HepG2 (cell line): ENCODE results near the gene KRCC1. TPM values are rescaled to one million over a fixed set of nuclear protein-coding genes. Genes with fewer than 3 reads are reported as not detected.

Experiments used
- ATF1 ChIP-seq: IDR thresholded peaks from 2 replicates; pipeline ENCODE4 v1.6.1; 2016; ENCODE audit warnings: mild to moderate bottlenecking, control low read depth
- EED ChIP-seq: sonication (generic); formaldehyde crosslinking; IDR thresholded peaks from 2 replicates; pipeline ENCODE4 v1.5.0; 2020; ENCODE audit warnings: mild to moderate bottlenecking, missing genetic modification reagents
- FOXP1 ChIP-seq, 2 experiments: fragments of 450-650 bp in 1 of 2; IDR thresholded peaks; 2 replicates each; pipeline ENCODE4 v1.6.1; 2017 to 2018; ENCODE audit warnings: antibody characterized with exemption in 1 of 2
- HMGA1 ChIP-seq: sonication (generic); formaldehyde crosslinking; conservative IDR thresholded peaks from 2 replicates; pipeline ENCODE4 v1.4.0; 2020; ENCODE audit warnings: missing genetic modification reagents
- IRX3 ChIP-seq: sonication (generic); formaldehyde crosslinking; IDR thresholded peaks from 2 replicates; pipeline ENCODE4 v1.8.1; 2023; ENCODE audit warnings: mild to moderate bottlenecking, low read depth, missing genetic modification reagents, borderline replicate concordance
- MAFF ChIP-seq: IDR thresholded peaks from 2 replicates; pipeline ENCODE4 v1.6.1; 2011; ENCODE audit warnings: low read depth, low read length, improper control_type of control experiment
- SNRNP70 ChIP-seq: fragments of 200-400 bp; formaldehyde crosslinking; IDR thresholded peaks from 2 replicates; pipeline ENCODE4 v1.6.1; 2017; ENCODE audit warnings: mild to moderate bottlenecking, low read depth, low read length, moderate library complexity
- TBP ChIP-seq: sonication (generic); formaldehyde crosslinking; IDR thresholded peaks from 2 replicates; pipeline ENCODE4 v1.5.0; 2020; ENCODE audit warnings: missing genetic modification reagents
- TCF7L2 ChIP-seq: IDR thresholded peaks from 2 replicates; pipeline ENCODE4 v1.6.1; 2011; ENCODE audit warnings: mild to moderate bottlenecking, low read depth, low read length, moderate library complexity
- ZNF124 ChIP-seq: sonication (generic); formaldehyde crosslinking; IDR thresholded peaks from 2 replicates; pipeline ENCODE4 v1.4.0; 2020; ENCODE audit warnings: missing genetic modification reagents
- ZNF547 ChIP-seq: sonication (generic); formaldehyde crosslinking; IDR thresholded peaks from 2 replicates; pipeline ENCODE4 v1.5.1; 2020; ENCODE audit warnings: mild to moderate bottlenecking, missing genetic modification reagents
- ZNF652 ChIP-seq: IDR thresholded peaks from 2 replicates; pipeline ENCODE4 v1.6.1; 2016; ENCODE audit warnings: low read depth, borderline replicate concordance
- polyA plus RNA-seq, 8 experiments: library from polyadenylated mRNA; depleted of rRNA in 3 of 8; stranded (reverse) in 7 of 8; unstranded in 1 of 8; fragments of >200 nt; fragmentation: Illumina TruSeq in 4 of 8; extraction: Trizol in 4 of 8; gene quantifications; 2 replicates each; pipeline versions ENCODE4 v1.2.1 to v1.2.3, GENCODE V29; 2011 to 2016; ENCODE audit warnings: low read depth in 4 of 8, missing spikeins in 1 of 8, mixed read lengths in 1 of 8; ENCODE audit not compliant: insufficient read depth in 1 of 8
- total RNA-seq, 5 experiments: library from RNA; depleted of rRNA; stranded (reverse); fragments of >200 nt; fragmentation: Illumina TruSeq; extraction: Trizol; gene quantifications; 2 replicates each; pipeline ENCODE4 v1.2.3, GENCODE V29; 2016; ENCODE audit warnings: low read depth in 1 of 5
- TF ChIP-seq, protein P1 (sequence below): sonication (generic); formaldehyde crosslinking; IDR thresholded peaks from 2 replicates; pipeline ENCODE4 v1.5.1; 2020; ENCODE audit warnings: mild to moderate bottlenecking, missing genetic modification reagents, borderline replicate concordance
- TF ChIP-seq, protein P2 (sequence below): sonication (generic); formaldehyde crosslinking; IDR thresholded peaks from 2 replicates; pipeline ENCODE4 v1.4.0; 2020; ENCODE audit warnings: low read depth, missing genetic modification reagents
- TF ChIP-seq, protein P3 (sequence below): sonication (generic); formaldehyde crosslinking; IDR thresholded peaks from 2 replicates; pipeline ENCODE4 v1.8.0; 2022; ENCODE audit warnings: mild to moderate bottlenecking, missing genetic modification reagents, borderline replicate concordance
- TF ChIP-seq, protein P4 (sequence below): sonication (generic); formaldehyde crosslinking; conservative IDR thresholded peaks from 2 replicates; pipeline ENCODE4 v1.8.0; 2022; ENCODE audit warnings: low read depth, missing genetic modification reagents

Gene KRCC1
- total and polyA plus RNA-seq, 2 of the 13 experiments (the other 11 are each of a cell fraction or from before 2014, with no cell fraction given): 6.5 to 7.7 TPM

DNA sequence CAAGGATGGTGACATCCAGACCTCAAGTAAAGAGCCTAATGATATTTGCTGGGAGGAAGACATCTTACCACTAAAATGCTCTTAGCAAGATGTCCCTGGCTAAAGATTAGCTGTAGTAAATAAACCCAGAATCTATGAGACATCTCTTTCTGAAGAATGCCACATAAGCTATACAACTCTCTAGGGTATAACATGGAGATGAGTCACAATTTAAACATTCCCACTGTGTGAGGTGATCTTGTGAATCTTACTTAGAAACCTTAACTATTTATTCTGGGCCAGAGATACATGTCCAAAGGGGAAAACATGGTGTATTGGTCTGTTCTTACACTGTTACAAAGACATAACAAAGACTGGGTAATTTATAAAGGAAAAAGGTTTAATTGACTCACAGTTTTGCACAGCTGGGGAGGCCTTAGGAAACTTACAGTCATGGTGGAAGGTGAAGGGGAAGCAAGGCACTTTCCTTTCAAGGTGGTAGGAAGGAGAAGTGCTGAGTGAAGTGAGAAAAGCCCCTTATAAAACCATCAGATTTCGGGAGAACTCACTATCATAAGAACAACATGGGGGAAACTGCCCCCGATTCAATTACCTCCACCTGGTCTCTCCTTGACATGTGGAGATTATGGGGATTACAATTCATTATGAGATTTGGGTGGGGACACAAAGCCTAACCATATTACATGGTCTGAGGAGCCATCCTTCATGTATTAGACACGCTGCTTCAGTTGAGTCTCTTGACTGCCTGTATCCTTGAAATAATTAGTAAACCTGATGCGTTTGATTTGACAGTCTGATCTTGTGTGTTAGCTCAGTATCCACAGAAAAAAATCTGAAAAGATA lies 17.1 kb downstream of the KRCC1 start (continued):
- TF ChIP-seq, protein P1, sequence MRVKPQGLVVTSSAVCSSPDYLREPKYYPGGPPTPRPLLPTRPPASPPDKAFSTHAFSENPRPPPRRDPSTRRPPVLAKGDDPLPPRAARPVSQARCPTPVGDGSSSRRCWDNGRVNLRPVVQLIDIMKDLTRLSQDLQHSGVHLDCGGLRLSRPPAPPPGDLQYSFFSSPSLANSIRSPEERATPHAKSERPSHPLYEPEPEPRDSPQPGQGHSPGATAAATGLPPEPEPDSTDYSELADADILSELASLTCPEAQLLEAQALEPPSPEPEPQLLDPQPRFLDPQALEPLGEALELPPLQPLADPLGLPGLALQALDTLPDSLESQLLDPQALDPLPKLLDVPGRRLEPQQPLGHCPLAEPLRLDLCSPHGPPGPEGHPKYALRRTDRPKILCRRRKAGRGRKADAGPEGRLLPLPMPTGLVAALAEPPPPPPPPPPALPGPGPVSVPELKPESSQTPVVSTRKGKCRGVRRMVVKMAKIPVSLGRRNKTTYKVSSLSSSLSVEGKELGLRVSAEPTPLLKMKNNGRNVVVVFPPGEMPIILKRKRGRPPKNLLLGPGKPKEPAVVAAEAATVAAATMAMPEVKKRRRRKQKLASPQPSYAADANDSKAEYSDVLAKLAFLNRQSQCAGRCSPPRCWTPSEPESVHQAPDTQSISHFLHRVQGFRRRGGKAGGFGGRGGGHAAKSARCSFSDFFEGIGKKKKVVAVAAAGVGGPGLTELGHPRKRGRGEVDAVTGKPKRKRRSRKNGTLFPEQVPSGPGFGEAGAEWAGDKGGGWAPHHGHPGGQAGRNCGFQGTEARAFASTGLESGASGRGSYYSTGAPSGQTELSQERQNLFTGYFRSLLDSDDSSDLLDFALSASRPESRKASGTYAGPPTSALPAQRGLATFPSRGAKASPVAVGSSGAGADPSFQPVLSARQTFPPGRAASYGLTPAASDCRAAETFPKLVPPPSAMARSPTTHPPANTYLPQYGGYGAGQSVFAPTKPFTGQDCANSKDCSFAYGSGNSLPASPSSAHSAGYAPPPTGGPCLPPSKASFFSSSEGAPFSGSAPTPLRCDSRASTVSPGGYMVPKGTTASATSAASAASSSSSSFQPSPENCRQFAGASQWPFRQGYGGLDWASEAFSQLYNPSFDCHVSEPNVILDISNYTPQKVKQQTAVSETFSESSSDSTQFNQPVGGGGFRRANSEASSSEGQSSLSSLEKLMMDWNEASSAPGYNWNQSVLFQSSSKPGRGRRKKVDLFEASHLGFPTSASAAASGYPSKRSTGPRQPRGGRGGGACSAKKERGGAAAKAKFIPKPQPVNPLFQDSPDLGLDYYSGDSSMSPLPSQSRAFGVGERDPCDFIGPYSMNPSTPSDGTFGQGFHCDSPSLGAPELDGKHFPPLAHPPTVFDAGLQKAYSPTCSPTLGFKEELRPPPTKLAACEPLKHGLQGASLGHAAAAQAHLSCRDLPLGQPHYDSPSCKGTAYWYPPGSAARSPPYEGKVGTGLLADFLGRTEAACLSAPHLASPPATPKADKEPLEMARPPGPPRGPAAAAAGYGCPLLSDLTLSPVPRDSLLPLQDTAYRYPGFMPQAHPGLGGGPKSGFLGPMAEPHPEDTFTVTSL (CRISPR knock-in tag): 0 out of 2 replicates have a peak, but pooled peaks have one; percentile 37
- TF ChIP-seq FOXP1 (IDR thresholded peaks at IDR 0.05) (no peak), FOXP1 (CRISPR knock-in tag; IDR thresholded peaks at IDR 0.05) (0 out of 2 replicates have a peak, but pooled peaks have one; percentile 27), ZNF547 (CRISPR knock-in tag) (no peak), SNRNP70 (no peak), TCF7L2 (no peak), IRX3 (CRISPR knock-in tag) (no peak), ZNF124 (CRISPR knock-in tag) (no peak), MAFF (peak; percentile 16; the same call in 1 of the 2 replicates), TBP (no peak), ATF1 (no peak), EED (no peak), ZNF652 (CRISPR knock-in tag) (peak; percentile 11; the same call in 1 of the 2 replicates), HMGA1 (CRISPR knock-in tag) (no peak)
- TF ChIP-seq, protein P2, sequence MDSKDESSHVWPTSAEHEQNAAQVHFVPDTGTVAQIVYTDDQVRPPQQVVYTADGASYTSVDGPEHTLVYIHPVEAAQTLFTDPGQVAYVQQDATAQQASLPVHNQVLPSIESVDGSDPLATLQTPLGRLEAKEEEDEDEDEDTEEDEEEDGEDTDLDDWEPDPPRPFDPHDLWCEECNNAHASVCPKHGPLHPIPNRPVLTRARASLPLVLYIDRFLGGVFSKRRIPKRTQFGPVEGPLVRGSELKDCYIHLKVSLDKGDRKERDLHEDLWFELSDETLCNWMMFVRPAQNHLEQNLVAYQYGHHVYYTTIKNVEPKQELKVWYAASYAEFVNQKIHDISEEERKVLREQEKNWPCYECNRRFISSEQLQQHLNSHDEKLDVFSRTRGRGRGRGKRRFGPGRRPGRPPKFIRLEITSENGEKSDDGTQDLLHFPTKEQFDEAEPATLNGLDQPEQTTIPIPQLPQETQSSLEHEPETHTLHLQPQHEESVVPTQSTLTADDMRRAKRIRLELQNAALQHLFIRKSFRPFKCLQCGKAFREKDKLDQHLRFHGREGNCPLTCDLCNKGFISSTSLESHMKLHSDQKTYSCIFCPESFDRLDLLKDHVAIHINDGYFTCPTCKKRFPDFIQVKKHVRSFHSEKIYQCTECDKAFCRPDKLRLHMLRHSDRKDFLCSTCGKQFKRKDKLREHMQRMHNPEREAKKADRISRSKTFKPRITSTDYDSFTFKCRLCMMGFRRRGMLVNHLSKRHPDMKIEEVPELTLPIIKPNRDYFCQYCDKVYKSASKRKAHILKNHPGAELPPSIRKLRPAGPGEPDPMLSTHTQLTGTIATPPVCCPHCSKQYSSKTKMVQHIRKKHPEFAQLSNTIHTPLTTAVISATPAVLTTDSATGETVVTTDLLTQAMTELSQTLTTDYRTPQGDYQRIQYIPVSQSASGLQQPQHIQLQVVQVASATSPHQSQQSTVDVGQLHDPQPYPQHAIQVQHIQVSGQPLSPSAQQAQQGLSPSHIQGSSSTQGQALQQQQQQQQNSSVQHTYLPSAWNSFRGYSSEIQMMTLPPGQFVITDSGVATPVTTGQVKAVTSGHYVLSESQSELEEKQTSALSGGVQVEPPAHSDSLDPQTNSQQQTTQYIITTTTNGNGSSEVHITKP: 0 out of 2 replicates have a peak, but pooled peaks have one; percentile 28
- TF ChIP-seq, protein P3, sequence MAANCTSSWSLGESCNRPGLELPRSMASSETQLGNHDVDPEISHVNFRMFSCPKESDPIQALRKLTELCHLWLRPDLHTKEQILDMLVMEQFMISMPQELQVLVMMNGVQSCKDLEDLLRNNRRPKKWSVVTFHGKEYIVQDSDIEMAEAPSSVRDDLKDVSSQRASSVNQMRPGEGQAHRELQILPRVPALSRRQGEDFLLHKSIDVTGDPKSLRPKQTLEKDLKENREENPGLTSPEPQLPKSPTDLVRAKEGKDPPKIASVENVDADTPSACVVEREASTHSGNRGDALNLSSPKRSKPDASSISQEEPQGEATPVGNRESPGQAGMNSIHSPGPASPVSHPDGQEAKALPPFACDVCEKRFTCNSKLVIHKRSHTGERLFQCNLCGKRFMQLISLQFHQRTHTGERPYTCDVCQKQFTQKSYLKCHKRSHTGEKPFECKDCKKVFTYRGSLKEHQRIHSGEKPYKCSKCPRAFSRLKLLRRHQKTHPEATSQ (CRISPR knock-in tag): peak; percentile 88; the same call in 1 of the 2 replicates
- TF ChIP-seq, protein P4, sequence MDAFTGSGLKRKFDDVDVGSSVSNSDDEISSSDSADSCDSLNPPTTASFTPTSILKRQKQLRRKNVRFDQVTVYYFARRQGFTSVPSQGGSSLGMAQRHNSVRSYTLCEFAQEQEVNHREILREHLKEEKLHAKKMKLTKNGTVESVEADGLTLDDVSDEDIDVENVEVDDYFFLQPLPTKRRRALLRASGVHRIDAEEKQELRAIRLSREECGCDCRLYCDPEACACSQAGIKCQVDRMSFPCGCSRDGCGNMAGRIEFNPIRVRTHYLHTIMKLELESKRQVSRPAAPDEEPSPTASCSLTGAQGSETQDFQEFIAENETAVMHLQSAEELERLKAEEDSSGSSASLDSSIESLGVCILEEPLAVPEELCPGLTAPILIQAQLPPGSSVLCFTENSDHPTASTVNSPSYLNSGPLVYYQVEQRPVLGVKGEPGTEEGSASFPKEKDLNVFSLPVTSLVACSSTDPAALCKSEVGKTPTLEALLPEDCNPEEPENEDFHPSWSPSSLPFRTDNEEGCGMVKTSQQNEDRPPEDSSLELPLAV (CRISPR knock-in tag): no peak
